ENCODE measurements around the gene TBC1D20.
"Not testable (repeated sequence)": the region's sequence is repeated elsewhere in the genome, so short reads cannot be mapped to it uniquely, and the experiment has no call there.

TBC1D20 gene

GRCh38 chr20:400454-401275 lies 61.7 kb downstream of the TBC1D20 start:
- no peak for DNase-seq

DNA sequence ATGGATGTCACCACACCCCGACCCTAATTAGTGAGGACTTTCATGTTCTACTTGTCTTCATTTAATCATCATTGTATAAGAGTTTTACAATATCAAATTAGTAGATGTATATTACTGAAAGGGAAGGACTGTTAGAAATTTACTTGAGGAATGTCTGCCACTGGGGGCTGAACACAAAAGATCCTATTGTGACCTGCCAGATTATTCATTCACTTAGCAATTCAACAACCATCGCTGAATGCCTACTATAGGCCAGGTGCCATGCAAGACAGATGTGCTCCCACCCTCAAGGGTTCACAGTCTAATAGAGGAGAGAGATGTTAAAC lies 62.2 kb downstream of the TBC1D20 start:
- no peak for DNase-seq

DNA sequence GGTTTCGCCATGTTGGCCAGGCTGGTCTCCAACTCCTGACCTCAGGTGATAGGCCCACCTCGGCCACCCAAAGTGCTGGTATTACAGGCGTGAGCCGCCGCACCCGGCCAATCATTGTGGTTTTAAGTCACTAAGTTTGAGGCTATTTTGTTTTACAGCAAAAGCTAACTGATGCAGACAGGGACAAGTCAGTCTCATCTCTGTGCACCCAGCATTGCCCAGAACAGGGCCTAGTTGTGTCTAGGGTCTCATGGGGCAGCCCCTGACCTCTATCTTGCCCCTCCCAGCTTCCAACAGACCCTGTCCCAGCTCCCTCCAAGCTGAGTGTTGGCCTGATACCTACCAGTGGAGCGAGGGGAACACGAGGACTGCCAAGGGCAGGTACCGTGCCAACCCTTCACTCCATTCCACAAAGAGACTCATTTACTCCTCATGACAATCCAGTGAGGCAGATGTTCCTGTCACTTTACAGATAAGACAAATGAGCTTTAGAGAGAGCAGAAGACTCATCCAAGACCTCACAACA lies 63.1 kb downstream of the TBC1D20 start:
- no peak for DNase-seq

DNA sequence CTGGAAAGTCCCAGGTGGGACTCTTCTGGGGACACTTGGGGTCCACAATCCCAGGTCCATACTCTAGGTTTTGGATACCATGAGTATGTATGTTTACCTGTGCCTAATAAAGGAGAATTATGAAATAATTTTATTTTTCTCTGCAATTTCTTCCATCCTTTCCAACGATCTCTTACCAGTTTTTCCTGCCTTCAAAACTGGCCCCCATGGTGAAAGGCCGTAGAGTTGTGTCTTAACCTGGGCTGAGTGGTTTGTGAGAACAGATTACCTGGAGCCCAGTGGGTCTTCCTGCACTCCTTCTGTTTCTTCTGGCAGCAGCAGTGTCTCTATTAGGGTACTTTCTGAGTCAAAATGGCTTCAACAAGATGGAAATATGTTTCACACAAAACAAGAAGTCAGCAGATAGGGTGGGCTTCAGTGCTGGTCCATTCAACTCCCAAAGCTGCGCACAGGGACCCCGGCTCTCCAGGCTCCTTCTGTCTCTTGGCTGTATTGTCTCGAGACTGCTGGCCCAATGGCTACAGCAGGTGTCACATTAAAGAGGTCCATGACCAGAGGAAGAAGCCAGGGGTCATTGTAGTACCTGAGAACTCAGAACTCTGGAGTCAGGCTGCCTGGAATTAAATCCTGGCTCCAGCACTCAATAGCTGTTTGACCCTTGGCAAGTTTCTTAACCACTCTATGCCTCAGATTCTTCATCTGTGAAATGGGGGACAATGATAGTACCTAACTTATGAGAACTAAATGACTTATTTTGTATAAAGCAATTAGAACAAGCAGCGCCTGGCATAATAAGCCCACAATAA lies 64.7 kb downstream of the TBC1D20 start:
- DNase-seq, result no peak

- DNase-seq, result no peak
Observed at GRCh38 chr20:396619-397431, 65.5 kb downstream of the TBC1D20 start.

DNA sequence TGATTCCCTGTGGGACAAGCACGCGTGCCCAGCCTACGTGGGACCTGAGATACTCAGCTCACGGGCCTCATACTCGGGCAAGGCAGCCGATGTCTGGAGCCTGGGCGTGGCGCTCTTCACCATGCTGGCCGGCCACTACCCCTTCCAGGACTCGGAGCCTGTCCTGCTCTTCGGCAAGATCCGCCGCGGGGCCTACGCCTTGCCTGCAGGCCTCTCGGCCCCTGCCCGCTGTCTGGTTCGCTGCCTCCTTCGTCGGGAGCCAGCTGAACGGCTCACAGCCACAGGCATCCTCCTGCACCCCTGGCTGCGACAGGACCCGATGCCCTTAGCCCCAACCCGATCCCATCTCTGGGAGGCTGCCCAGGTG lies 66.1 kb downstream of the TBC1D20 start:
- no peak for DNase-seq

DNA sequence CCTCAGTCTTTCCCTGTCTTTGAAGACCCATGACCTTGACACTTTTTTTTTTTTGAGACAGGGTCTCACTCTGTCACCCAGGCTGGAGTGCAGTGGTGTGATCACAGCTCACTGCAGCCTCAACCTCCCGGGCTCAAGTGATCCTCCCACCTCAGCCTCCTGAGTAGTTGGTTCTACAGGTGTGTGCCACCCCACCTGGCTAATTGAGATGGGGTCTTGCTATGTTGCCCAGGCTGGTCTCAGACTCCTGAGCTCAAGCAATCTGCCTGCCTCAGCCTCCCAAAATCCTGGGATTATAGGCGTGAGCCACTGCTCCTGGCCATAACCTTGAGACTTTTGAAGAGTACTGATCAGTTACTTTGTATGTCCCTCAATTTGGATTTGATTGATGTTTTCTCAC lies 69.0 kb downstream of the TBC1D20 start:
- DNase-seq, result not testable (repeated sequence)

- DNase-seq, result no peak
Observed at GRCh38 chr20:391041-391711, 71.2 kb downstream of the TBC1D20 start.

DNA sequence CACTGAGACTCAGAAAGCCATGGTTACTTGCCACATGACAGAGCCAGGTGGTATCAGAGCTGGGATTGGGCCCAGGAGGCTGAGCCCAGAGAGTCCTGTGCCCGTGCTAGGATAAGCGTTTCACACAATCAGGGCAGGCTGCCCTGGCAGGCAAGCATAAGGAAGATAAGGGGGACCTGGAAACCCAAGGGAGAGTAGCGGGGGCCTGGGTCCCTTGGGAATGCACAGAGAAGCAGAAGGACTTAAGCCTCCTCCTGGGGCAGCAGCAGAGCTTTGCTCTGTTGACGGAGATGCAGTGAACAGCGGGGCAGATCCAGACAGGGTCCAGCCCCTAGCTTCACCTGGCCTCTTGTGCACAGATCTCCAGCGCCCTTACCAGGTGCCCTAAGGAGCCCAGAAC lies 73.1 kb downstream of the TBC1D20 start:
- DNase-seq, result no peak

DNA sequence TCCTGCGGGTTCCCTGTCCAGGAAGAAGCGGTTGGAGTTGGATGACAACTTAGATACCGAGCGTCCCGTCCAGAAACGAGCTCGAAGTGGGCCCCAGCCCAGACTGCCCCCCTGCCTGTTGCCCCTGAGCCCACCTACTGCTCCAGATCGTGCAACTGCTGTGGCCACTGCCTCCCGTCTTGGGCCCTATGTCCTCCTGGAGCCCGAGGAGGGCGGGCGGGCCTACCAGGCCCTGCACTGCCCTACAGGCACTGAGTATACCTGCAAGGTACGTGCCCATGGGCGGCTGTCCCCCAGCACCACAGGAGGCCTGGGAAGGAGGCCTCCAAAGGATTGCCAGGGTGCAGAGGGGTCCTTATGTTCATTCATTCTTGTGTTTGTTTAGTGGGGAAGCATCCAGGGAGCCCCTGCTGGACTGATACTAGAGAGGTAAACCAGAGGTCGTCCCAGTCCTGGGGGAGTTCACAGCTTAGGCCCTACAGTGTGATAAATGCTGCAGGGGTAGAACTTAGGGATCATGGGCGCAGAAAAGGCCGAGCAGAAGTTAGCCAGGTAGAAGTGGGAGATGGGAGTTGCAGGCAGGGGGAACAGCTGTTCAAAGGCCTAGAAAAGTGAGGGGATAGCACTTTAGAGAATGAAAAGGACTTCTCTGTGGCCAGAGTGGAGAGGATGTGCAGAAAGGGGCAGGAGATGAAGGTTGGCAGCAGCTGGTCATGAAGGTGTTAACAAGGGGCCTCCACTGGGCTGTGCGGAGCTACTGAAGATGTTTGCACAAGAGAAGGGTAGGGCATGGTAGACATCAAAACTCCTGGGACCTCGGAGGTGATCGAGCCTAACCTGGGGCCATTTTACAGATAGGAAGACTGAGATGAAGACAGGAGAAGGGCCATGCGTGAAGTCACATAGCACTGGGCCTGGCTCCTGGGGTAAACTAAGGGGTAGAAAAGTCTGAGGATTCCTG lies 74.0 kb downstream of the TBC1D20 start:
- DNase-seq, result no peak

GRCh38 chr20:387520-387919 lies 74.8 kb downstream of the TBC1D20 start:
- no peak for DNase-seq

- DNase-seq, result not testable (repeated sequence)
Observed at GRCh38 chr20:386634-387033, 75.7 kb downstream of the TBC1D20 start.

Measured in T1000 (cell line).